HepG2 (cell line): ENCODE results near the gene CCND1. TPM values are rescaled to one million over a fixed set of nuclear protein-coding genes. Genes with fewer than 3 reads are reported as not detected.

Source experiments
- BCL6 ChIP-seq: IDR thresholded peaks from 2 replicates; pipeline ENCODE4 v1.6.1; 2016; ENCODE audit warnings: missing genetic modification reagents, missing compliant biosample characterization
- FOXO1 ChIP-seq: sonication (generic); formaldehyde crosslinking; IDR thresholded peaks from 2 replicates; pipeline ENCODE4 v1.4.0; 2020; ENCODE audit warnings: missing genetic modification reagents
- MTA1 ChIP-seq: sonication (generic); formaldehyde crosslinking; IDR thresholded peaks from 2 replicates; pipeline ENCODE4 v1.4.0; 2020; ENCODE audit warnings: missing genetic modification reagents, mild to moderate bottlenecking, borderline replicate concordance
- MXI1 ChIP-seq: IDR thresholded peaks from 3 replicates; pipeline ENCODE4 v1.6.1; 2012; ENCODE audit warnings: low read depth, low read length, inconsistent platforms, borderline replicate concordance
- PHF8 ChIP-seq: sonication (generic); formaldehyde crosslinking; IDR thresholded peaks from 2 replicates; pipeline ENCODE4 v1.5.0; 2020; ENCODE audit warnings: missing genetic modification reagents
- SIX1 ChIP-seq: sonication (generic); formaldehyde crosslinking; IDR thresholded peaks from 2 replicates; pipeline ENCODE4 v1.4.0; 2020; ENCODE audit warnings: missing genetic modification reagents, borderline replicate concordance
- SP2 ChIP-seq: sonication (generic); formaldehyde crosslinking; IDR thresholded peaks from 2 replicates; pipeline ENCODE4 v1.5.1; 2020; ENCODE audit warnings: mild to moderate bottlenecking, missing genetic modification reagents
- ZBTB7A ChIP-seq: sonication (generic); formaldehyde crosslinking; IDR thresholded peaks from 2 replicates; pipeline ENCODE4 v1.8.0; 2022; ENCODE audit warnings: mild to moderate bottlenecking, missing genetic modification reagents
- ZNF761 ChIP-seq: sonication (generic); formaldehyde crosslinking; conservative IDR thresholded peaks from 2 replicates; pipeline ENCODE4 v1.4.0; 2020; ENCODE audit warnings: mild to moderate bottlenecking, missing genetic modification reagents
- ZNF782 ChIP-seq: sonication (generic); formaldehyde crosslinking; IDR thresholded peaks from 2 replicates; pipeline ENCODE4 v1.4.0; 2020; ENCODE audit warnings: missing genetic modification reagents, mild to moderate bottlenecking, borderline replicate concordance
- ZNF800 ChIP-seq: sonication (generic); formaldehyde crosslinking; IDR thresholded peaks from 2 replicates; pipeline ENCODE4 v1.4.0; 2020; ENCODE audit warnings: missing genetic modification reagents
- polyA plus RNA-seq, 8 experiments: library from polyadenylated mRNA; depleted of rRNA in 3 of 8; stranded (reverse) in 7 of 8; unstranded in 1 of 8; fragments of >200 nt; fragmentation: Illumina TruSeq in 4 of 8; extraction: Trizol in 4 of 8; gene quantifications; 2 replicates each; pipeline versions ENCODE4 v1.2.1 to v1.2.3, GENCODE V29; 2011 to 2016; ENCODE audit warnings: low read depth in 4 of 8, missing spikeins in 1 of 8, mixed read lengths in 1 of 8; ENCODE audit not compliant: insufficient read depth in 1 of 8
- total RNA-seq, 5 experiments: library from RNA; depleted of rRNA; stranded (reverse); fragments of >200 nt; fragmentation: Illumina TruSeq; extraction: Trizol; gene quantifications; 2 replicates each; pipeline ENCODE4 v1.2.3, GENCODE V29; 2016; ENCODE audit warnings: low read depth in 1 of 5
- TF ChIP-seq, protein P1 (sequence below): sonication (generic); formaldehyde crosslinking; IDR thresholded peaks from 2 replicates; pipeline ENCODE4 v1.9.0; 2021; ENCODE audit warnings: mild to moderate bottlenecking, missing genetic modification reagents
- TF ChIP-seq, protein P2 (sequence below): sonication (generic); formaldehyde crosslinking; IDR thresholded peaks from 2 replicates; pipeline ENCODE4 v1.4.0; 2020; ENCODE audit warnings: missing genetic modification reagents, borderline replicate concordance
- TF ChIP-seq, protein P3 (sequence below): IDR thresholded peaks from 2 replicates; pipeline ENCODE4 v1.6.1; 2016; ENCODE audit warnings: mild to moderate bottlenecking

The CCND1 gene
- total and polyA plus RNA-seq, 2 of the 13 experiments (the other 11 are each of a cell fraction or from before 2014, with no cell fraction given): 107 to 136 TPM

GRCh38 chr11:69674886-69675714 lies 34.1 kb downstream of the CCND1 start, which contains the start of gene LTO1 (continued):
- TF ChIP-seq ZNF800 (CRISPR knock-in tag) (no peak), BCL6 (peak; percentile 49; the same call in 1 of the 2 replicates), ZNF782 (peak; percentile 81; the same call in 1 of the 2 replicates), PHF8 (peak; percentile 96), SP2 (CRISPR knock-in tag) (peak; percentile 59), MTA1 (CRISPR knock-in tag) (peak; percentile 57; the same call in 1 of the 2 replicates), FOXO1 (CRISPR knock-in tag) (peak; percentile 44; the same call in 1 of the 2 replicates), ZBTB7A (CRISPR knock-in tag) (0 out of 2 replicates have a peak, but pooled peaks have one; percentile 61), MXI1 (peak; percentile 81; the same call in 1 of the 3 replicates), ZNF761 (CRISPR knock-in tag) (peak; percentile 73; the same call in 1 of the 2 replicates), SIX1 (0 out of 2 replicates have a peak, but pooled peaks have one; percentile 15)
- TF ChIP-seq, protein P1, sequence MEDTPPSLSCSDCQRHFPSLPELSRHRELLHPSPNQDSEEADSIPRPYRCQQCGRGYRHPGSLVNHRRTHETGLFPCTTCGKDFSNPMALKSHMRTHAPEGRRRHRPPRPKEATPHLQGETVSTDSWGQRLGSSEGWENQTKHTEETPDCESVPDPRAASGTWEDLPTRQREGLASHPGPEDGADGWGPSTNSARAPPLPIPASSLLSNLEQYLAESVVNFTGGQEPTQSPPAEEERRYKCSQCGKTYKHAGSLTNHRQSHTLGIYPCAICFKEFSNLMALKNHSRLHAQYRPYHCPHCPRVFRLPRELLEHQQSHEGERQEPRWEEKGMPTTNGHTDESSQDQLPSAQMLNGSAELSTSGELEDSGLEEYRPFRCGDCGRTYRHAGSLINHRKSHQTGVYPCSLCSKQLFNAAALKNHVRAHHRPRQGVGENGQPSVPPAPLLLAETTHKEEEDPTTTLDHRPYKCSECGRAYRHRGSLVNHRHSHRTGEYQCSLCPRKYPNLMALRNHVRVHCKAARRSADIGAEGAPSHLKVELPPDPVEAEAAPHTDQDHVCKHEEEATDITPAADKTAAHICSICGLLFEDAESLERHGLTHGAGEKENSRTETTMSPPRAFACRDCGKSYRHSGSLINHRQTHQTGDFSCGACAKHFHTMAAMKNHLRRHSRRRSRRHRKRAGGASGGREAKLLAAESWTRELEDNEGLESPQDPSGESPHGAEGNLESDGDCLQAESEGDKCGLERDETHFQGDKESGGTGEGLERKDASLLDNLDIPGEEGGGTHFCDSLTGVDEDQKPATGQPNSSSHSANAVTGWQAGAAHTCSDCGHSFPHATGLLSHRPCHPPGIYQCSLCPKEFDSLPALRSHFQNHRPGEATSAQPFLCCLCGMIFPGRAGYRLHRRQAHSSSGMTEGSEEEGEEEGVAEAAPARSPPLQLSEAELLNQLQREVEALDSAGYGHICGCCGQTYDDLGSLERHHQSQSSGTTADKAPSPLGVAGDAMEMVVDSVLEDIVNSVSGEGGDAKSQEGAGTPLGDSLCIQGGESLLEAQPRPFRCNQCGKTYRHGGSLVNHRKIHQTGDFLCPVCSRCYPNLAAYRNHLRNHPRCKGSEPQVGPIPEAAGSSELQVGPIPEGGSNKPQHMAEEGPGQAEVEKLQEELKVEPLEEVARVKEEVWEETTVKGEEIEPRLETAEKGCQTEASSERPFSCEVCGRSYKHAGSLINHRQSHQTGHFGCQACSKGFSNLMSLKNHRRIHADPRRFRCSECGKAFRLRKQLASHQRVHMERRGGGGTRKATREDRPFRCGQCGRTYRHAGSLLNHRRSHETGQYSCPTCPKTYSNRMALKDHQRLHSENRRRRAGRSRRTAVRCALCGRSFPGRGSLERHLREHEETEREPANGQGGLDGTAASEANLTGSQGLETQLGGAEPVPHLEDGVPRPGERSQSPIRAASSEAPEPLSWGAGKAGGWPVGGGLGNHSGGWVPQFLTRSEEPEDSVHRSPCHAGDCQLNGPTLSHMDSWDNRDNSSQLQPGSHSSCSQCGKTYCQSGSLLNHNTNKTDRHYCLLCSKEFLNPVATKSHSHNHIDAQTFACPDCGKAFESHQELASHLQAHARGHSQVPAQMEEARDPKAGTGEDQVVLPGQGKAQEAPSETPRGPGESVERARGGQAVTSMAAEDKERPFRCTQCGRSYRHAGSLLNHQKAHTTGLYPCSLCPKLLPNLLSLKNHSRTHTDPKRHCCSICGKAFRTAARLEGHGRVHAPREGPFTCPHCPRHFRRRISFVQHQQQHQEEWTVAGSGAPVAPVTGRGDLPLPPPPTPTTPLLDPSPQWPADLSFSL (CRISPR knock-in tag): no peak
- TF ChIP-seq, protein P2, sequence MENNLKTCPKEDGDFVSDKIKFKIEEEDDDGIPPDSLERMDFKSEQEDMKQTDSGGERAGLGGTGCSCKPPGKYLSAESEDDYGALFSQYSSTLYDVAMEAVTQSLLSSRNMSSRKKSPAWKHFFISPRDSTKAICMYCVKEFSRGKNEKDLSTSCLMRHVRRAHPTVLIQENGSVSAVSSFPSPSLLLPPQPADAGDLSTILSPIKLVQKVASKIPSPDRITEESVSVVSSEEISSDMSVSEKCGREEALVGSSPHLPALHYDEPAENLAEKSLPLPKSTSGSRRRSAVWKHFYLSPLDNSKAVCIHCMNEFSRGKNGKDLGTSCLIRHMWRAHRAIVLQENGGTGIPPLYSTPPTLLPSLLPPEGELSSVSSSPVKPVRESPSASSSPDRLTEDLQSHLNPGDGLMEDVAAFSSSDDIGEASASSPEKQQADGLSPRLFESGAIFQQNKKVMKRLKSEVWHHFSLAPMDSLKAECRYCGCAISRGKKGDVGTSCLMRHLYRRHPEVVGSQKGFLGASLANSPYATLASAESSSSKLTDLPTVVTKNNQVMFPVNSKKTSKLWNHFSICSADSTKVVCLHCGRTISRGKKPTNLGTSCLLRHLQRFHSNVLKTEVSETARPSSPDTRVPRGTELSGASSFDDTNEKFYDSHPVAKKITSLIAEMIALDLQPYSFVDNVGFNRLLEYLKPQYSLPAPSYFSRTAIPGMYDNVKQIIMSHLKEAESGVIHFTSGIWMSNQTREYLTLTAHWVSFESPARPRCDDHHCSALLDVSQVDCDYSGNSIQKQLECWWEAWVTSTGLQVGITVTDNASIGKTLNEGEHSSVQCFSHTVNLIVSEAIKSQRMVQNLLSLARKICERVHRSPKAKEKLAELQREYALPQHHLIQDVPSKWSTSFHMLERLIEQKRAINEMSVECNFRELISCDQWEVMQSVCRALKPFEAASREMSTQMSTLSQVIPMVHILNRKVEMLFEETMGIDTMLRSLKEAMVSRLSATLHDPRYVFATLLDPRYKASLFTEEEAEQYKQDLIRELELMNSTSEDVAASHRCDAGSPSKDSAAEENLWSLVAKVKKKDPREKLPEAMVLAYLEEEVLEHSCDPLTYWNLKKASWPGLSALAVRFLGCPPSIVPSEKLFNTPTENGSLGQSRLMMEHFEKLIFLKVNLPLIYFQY (CRISPR knock-in tag): peak; percentile 73; the same call in 1 of the 2 replicates
- TF ChIP-seq, protein P3, sequence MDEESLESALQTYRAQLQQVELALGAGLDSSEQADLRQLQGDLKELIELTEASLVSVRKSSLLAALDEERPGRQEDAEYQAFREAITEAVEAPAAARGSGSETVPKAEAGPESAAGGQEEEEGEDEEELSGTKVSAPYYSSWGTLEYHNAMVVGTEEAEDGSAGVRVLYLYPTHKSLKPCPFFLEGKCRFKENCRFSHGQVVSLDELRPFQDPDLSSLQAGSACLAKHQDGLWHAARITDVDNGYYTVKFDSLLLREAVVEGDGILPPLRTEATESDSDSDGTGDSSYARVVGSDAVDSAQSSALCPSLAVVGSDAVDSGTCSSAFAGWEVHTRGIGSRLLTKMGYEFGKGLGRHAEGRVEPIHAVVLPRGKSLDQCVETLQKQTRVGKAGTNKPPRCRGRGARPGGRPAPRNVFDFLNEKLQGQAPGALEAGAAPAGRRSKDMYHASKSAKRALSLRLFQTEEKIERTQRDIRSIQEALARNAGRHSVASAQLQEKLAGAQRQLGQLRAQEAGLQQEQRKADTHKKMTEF (CRISPR knock-in tag): peak; percentile 91
